ENCODE measurements around the gene PLIN1.

Gene PLIN1

DNA sequence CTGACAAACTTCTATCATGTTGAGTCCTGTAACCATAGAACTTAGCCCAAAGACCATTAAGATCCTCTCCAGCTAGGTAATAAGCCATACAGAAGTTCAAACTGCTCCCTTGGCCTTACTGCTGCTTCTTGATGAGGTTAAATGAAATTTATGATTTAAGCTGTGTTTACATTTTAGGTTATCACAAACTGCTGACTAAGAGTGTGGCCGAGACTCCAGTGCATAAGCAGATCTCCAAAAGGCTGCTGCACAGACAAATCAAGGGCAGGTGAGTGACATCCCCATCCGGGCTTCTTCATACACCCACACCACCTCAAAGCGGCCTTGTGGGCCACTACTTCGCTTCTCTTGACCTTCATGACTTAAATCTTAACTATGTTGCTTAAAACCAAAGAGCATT lies 62.9 kb downstream of the PLIN1 start:
- 100% methylated on average over 2 of the region's 4 CpGs for WGBS (ENCODE audit: insufficient coverage)

DNA sequence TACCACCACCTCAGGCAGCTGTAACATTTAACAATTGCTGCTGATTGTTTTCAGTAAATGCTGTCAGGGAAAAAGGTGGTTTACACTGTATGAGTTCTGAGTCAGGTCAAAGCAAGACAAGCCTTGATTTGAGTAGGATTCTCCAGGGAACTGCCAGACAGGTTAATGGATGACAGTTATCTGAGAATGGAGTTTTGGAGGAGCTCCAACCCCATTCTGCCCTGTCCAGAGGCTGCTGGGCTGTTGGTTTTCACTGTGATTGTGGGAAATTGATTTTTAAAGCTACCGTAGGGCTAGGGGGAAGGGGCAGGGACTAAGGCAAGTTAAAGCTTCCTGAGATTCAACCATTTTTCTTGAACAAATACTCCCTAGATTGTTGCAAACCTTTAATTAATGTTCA lies 64.0 kb downstream of the PLIN1 start:
- H3K27me3 ChIP-seq (replicated peaks in 2 of 5; ENCODE audit: control insufficient read depth in 4 of 5, insufficient read depth in 5 of 5, low read length in 4 of 5) = no peaks in the 10 kb centered on the region
- ChIA-PET POLR2A (interaction anchor here (0.6 kb wide), 1 partner anchor 17 kb away, joined by 3 read pairs; no protein-coding TSS in a partner anchor), CTCF (no interaction called here)
- no peak overlapping the region for H3K4me3 ChIP-seq (ENCODE audit: control insufficient read depth in 1 of 7, extremely low read depth in 1 of 7, insufficient read depth in 4 of 7, low read depth in 2 of 7, low read length in 6 of 7)
- peaks cover 27 to 79% (median 58%) of the 10 kb centered on the region in 4 experiments for H3K36me3 ChIP-seq (ENCODE audit: control insufficient read depth in 4 of 4, insufficient read depth in 4 of 4, low read length in 3 of 4)
- peaks cover 5 to 38% (median 12%) of the 10 kb centered on the region in 5 experiments for H3K9me3 ChIP-seq (ENCODE audit: control extremely low read depth in 1 of 5, control insufficient read depth in 4 of 5, insufficient read depth in 2 of 5, low read depth in 1 of 5, low read length in 4 of 5)
- no peak for DNase-seq
- no peaks in the 10 kb centered on the region for H3K4me1 ChIP-seq (ENCODE audit: control extremely low read depth in 1 of 4, control insufficient read depth in 4 of 4, insufficient read depth in 4 of 4, low read length in 3 of 4)
- H3K27ac ChIP-seq (ENCODE audit: insufficient read depth in 1 of 2, low read depth in 1 of 2, low read length in 2 of 2, poor library complexity in 1 of 2, severe bottlenecking in 2 of 2) = no peak overlapping the region
- no CpG with 5 or more reads among the region's 1 CpG for WGBS (ENCODE audit: insufficient coverage)

More for the DNA sequence above, 62.9 kb downstream of the PLIN1 start:
- peaks cover 23 to 74% (median 54%) of the 10 kb centered on the region in 4 experiments for H3K36me3 ChIP-seq (ENCODE audit: control insufficient read depth in 4 of 4, insufficient read depth in 4 of 4, low read length in 3 of 4)
- ChIA-PET CTCF (no interaction called here), POLR2A (no interaction called here)
- H3K27ac ChIP-seq (ENCODE audit: insufficient read depth in 1 of 2, low read depth in 1 of 2, low read length in 2 of 2, poor library complexity in 1 of 2, severe bottlenecking in 2 of 2) = no peak overlapping the region
- no peak for DNase-seq
- H3K27me3 ChIP-seq (replicated peaks in 2 of 5; ENCODE audit: control insufficient read depth in 4 of 5, insufficient read depth in 5 of 5, low read length in 4 of 5) = no peaks in the 10 kb centered on the region
- H3K4me3 ChIP-seq (ENCODE audit: control insufficient read depth in 1 of 7, extremely low read depth in 1 of 7, insufficient read depth in 4 of 7, low read depth in 2 of 7, low read length in 6 of 7) = no peak overlapping the region
- no peaks in the 10 kb centered on the region for H3K4me1 ChIP-seq (ENCODE audit: control extremely low read depth in 1 of 4, control insufficient read depth in 4 of 4, insufficient read depth in 4 of 4, low read length in 3 of 4)
- H3K9me3 ChIP-seq (ENCODE audit: control extremely low read depth in 1 of 5, control insufficient read depth in 4 of 5, insufficient read depth in 2 of 5, low read depth in 1 of 5, low read length in 4 of 5) = peaks cover 2 to 30% (median 11%) of the 10 kb centered on the region in 5 experiments
